ENCODE measurements around the gene SYPL1.

SYPL1 gene

DNA sequence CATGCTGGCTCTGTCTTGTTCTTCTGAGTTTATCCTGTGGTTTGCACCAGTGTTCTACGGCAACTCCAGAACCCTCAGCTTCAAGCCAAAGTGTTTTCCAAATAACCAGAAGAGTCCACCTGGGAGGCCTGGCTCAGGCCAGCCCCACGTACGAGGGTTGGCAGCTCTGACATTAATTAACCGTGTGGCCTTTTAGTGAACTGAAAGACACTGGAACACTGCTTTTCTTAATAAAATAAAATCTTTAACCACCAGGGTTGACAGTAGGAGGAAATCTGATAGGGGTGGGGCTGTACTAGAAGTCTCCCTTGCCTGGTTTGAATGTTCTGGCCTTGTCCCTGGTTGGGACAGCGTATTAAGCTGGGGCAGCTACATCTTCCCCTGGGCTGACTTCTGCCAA is 64.9 kb downstream of the SYPL1 start:
- TF ChIP-seq, protein P1, sequence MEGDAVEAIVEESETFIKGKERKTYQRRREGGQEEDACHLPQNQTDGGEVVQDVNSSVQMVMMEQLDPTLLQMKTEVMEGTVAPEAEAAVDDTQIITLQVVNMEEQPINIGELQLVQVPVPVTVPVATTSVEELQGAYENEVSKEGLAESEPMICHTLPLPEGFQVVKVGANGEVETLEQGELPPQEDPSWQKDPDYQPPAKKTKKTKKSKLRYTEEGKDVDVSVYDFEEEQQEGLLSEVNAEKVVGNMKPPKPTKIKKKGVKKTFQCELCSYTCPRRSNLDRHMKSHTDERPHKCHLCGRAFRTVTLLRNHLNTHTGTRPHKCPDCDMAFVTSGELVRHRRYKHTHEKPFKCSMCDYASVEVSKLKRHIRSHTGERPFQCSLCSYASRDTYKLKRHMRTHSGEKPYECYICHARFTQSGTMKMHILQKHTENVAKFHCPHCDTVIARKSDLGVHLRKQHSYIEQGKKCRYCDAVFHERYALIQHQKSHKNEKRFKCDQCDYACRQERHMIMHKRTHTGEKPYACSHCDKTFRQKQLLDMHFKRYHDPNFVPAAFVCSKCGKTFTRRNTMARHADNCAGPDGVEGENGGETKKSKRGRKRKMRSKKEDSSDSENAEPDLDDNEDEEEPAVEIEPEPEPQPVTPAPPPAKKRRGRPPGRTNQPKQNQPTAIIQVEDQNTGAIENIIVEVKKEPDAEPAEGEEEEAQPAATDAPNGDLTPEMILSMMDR (IDR thresholded peaks at IDR 0.05; ENCODE audit: low read depth, low read length, missing control alignments) = no peak
- in situ Hi-C loops (cut with HindIII; ENCODE audit: low pct_ligation_motif_present, low sequenced_read_pairs) = loop anchor here (25.0 kb wide), 1 partner anchor 285 kb away; no protein-coding TSS in a partner anchor

DNA sequence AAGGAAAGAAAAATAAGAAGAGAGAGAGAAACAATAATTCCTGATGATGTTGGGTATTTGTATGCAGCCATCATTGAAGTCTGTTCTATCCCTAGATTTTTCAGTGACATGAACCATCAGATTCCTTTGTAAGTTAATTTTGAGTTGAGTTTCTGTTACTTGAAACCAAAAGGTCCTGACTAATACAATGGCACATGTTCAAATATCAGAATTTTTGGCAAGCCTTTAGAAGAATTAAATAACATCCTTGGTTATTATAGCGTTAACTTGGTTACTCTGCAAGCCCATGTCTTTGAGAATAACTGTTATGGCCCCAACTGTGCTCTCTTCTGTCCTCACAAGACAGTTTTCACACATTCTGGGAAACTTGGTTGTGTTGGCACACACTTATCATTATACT is 66.5 kb downstream of the SYPL1 start:
- TF ChIP-seq, protein P1 (IDR thresholded peaks at IDR 0.05; ENCODE audit: low read depth, low read length, missing control alignments) = no peak
- in situ Hi-C loops (cut with HindIII; ENCODE audit: low pct_ligation_motif_present, low sequenced_read_pairs) = loop anchor here (25.0 kb wide), 1 partner anchor 283 kb away; no protein-coding TSS in a partner anchor
- no peak for DNase-seq
- Histone ChIP-seq H3K27me3 (replicated peaks) (peaks cover 26% of the 10 kb centered on the region), H3K4me3 (ENCODE audit: low read depth, low read length) (no peak overlapping the region), H3K27ac (no peak overlapping the region), H3K36me3 (replicated peaks) (no peaks in the 10 kb centered on the region)

More for the DNA sequence above, 64.9 kb downstream of the SYPL1 start:
- no peak overlapping the region for H3K27ac ChIP-seq
- H3K27me3 ChIP-seq (replicated peaks) = peaks cover 26% of the 10 kb centered on the region
- DNase-seq = no peak
- H3K36me3 ChIP-seq (replicated peaks) = no peaks in the 10 kb centered on the region
- H3K4me3 ChIP-seq (ENCODE audit: low read depth, low read length) = no peak overlapping the region

DNA sequence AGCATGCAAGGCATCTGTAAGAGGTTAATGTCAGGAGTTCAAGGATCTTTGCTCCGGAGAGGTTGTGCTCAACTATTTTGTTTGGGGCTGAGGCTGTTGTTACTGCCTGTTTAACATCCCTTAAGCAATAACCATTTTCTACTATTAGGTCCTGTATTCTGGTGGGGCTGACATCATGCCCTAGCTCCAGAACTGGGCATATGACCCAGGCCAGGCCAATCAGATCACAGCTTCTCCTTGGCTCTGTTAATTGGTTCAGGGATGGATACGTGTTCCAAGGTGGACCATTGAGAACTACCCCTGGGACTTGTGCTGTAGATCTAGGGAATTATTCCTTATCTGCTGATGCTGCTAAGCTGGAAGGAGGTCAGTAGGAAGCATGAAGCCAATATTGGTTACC is 67.0 kb downstream of the SYPL1 start:
- Histone ChIP-seq H3K27ac (no peak overlapping the region), H3K36me3 (replicated peaks) (no peaks in the 10 kb centered on the region), H3K4me3 (ENCODE audit: low read depth, low read length) (no peak overlapping the region), H3K27me3 (replicated peaks) (peaks cover 26% of the 10 kb centered on the region)
- TF ChIP-seq, protein P1 (IDR thresholded peaks at IDR 0.05; ENCODE audit: low read depth, low read length, missing control alignments) = no peak
- in situ Hi-C loops (cut with HindIII; ENCODE audit: low pct_ligation_motif_present, low sequenced_read_pairs) = loop anchor here (25.0 kb wide), 1 partner anchor 283 kb away; no protein-coding TSS in a partner anchor
- no peak for DNase-seq

DNA sequence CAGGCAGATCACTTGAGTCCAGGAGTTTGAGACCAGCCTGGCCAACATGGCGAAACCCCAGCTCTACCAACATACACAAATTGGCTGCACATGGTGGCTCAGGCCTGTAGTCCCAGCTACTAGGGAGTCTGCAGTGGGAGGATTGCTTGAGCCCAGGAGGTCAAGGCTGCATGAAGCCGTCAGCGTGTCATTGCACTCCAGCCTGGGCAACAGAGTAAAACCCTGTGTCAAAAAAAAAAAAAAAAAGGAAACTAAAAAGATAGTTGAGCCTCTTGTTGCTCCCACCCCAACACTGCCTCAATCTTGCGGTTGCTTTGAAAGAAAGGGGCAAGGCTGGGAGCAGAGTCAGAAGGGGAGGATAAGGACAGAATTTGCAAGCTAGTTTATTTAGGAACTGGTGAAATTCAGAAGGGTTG is 69.9 kb downstream of the SYPL1 start:
- no peaks in the 10 kb centered on the region for H3K36me3 ChIP-seq (replicated peaks)
- in situ Hi-C loops (cut with HindIII; ENCODE audit: low pct_ligation_motif_present, low sequenced_read_pairs) = loop anchor here (25.0 kb wide), 1 partner anchor 280 kb away; no protein-coding TSS in a partner anchor
- peaks cover 26% of the 10 kb centered on the region for H3K27me3 ChIP-seq (replicated peaks)
- TF ChIP-seq, protein P1 (IDR thresholded peaks at IDR 0.05; ENCODE audit: low read depth, low read length, missing control alignments) = no peak
- no peak overlapping the region for H3K4me3 ChIP-seq (ENCODE audit: low read depth, low read length)
- H3K27ac ChIP-seq = no peak overlapping the region
- DNase-seq = no peak

DNA sequence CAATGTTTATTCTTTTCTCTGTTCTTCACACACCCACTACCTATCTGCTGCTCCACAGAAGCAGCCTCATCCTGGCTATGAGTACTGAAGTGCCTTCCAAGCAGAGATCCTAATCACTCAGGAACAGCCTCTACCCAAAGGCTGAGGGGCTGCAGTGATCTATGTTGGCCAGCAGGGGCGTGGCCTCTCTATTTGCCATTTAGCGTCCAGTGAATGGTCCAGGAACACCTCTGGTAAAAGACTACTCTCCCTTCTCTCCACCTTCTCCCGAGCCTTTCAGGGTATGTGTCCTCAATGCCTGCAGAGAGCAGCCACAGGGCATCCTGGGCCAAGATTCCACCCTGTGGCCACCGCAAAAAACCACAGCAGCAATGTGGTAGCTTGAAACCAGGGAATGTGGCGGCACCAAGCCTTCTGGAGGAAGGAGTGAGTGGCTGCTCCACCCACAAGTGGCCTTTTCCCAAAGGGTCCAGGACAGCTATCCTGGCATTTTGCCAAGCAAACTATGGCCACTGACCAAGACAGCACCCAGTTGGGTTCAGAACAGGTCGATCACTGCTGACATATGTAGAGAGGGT is 70.9 kb downstream of the SYPL1 start:
- H3K4me3 ChIP-seq (ENCODE audit: low read depth, low read length) = no peak overlapping the region
- DNase-seq = peak; percentile 50

More for the DNA sequence above, 70.9 kb downstream of the SYPL1 start:
- in situ Hi-C loops (cut with HindIII; ENCODE audit: low pct_ligation_motif_present, low sequenced_read_pairs) = loop anchor here (25.0 kb wide), 1 partner anchor 279 kb away; no protein-coding TSS in a partner anchor
- Histone ChIP-seq H3K36me3 (replicated peaks) (no peaks in the 10 kb centered on the region), H3K27me3 (replicated peaks) (peaks cover 20% of the 10 kb centered on the region), H3K27ac (no peak overlapping the region)
- TF ChIP-seq, protein P1 (IDR thresholded peaks at IDR 0.05; ENCODE audit: low read depth, low read length, missing control alignments) = peak; percentile 90

All from brain microvascular endothelial cell (primary cell).